Mammary epithelial cell (primary cell): ENCODE measurements around the gene HOGA1.

Experiments used
- EZH2 ChIP-seq: IDR thresholded peaks from 2 replicates; pipeline ENCODE4 v1.6.1; 2012; ENCODE audit warnings: low read length, inconsistent platforms, borderline replicate concordance
- TF ChIP-seq, protein P1 (sequence below), 2 donors: IDR thresholded peaks in 1 of 2; conservative IDR thresholded peaks in 1 of 2; 2 replicates each; pipeline ENCODE4 v1.5.1; 2011 to 2012; ENCODE audit warnings: inconsistent platforms in 2 of 2, low read length in 2 of 2, mild to moderate bottlenecking in 2 of 2, control low read depth in 1 of 2, low read depth in 1 of 2; ENCODE audit not compliant: insufficient read depth in 1 of 2; ENCODE audit errors: extremely low read depth in 1 of 2

DNA sequence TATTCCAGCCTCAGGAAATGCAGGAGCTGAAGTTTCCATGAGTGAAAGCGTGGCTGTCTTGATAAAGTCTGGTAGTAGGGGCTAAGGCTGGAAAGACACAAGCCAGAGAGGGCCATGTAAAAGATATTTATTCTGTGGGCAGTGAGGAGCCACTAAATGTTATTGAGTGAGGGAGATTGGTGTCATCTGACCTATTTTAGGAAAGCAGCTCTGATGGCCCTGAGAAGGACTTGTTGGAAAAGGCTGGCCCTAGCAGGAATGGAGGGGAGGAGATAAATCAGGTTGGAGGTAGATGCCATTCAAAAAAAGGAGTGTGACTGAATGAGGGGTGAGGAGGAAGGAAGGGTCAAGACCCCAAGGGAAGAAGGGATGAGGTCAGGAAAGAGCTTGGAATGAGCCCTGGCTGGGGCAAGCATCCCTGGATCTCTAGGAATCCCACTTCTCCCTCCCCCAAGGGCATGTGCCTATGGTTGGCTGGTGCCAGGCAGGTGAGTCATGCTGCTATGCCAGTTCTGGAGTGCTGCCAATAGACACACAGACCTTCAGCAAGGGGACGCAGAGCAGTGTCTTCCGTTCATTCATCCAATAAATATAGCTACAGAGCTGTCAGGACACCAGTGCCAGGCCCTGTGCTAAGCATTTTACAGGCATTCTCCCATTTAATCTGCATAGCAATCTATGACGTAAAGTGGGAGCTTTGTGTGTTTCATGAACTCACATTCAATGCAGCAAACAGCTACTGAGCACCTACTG lies 9.6 kb upstream of the HOGA1 start:
- TF ChIP-seq, protein P1, sequence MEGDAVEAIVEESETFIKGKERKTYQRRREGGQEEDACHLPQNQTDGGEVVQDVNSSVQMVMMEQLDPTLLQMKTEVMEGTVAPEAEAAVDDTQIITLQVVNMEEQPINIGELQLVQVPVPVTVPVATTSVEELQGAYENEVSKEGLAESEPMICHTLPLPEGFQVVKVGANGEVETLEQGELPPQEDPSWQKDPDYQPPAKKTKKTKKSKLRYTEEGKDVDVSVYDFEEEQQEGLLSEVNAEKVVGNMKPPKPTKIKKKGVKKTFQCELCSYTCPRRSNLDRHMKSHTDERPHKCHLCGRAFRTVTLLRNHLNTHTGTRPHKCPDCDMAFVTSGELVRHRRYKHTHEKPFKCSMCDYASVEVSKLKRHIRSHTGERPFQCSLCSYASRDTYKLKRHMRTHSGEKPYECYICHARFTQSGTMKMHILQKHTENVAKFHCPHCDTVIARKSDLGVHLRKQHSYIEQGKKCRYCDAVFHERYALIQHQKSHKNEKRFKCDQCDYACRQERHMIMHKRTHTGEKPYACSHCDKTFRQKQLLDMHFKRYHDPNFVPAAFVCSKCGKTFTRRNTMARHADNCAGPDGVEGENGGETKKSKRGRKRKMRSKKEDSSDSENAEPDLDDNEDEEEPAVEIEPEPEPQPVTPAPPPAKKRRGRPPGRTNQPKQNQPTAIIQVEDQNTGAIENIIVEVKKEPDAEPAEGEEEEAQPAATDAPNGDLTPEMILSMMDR (conservative IDR thresholded peaks at IDR 0.05 in 1 of 2, IDR thresholded peaks at IDR 0.05 in 1 of 2; ENCODE audit: extremely low read depth in 1 of 2, insufficient read depth in 1 of 2, low read depth in 1 of 2, low read length in 2 of 2): no peak
- no peak for TF ChIP-seq EZH2
